ENCODE results near the gene CNTD1. TPM values are rescaled to one million over a fixed set of nuclear protein-coding genes. Genes with fewer than 3 reads are reported as not detected.

CNTD1 gene
- total and polyA plus RNA-seq, 4 donors = 0.61 to 1.6 (median 0.78) TPM

- no peak overlapping the region for H3K27ac ChIP-seq (ENCODE audit: low read depth in 1 of 2, low read length in 1 of 2)
- no peak for DNase-seq
- 8 to 9% methylated on average over 35 to 39 of the region's 39 CpGs for WGBS, 2 donors
- no peak overlapping the region for H3K9ac ChIP-seq (ENCODE audit: insufficient read depth in 1 of 2, low read length in 2 of 2)
- ATAC-seq (ENCODE audit: insufficient read depth, low FRiP score) = no peak
- peaks cover 0 to 54% (median 46%) of the 10 kb centered on the region in 3 donors for H3K27me3 ChIP-seq (ENCODE audit: control insufficient read depth in 3 of 3, insufficient read depth in 3 of 3, low read length in 2 of 3)
- TF ChIP-seq CTCF (IDR thresholded peaks at IDR 0.05; ENCODE audit: control extremely low read depth, extremely low read depth) = no peak
- H3K4me3 ChIP-seq = no peak overlapping the region
- H3K9me3 ChIP-seq (ENCODE audit: control insufficient read depth in 4 of 4, insufficient read depth in 3 of 4, low read length in 3 of 4) = peaks cover 0 to 2% (median 0%) of the 10 kb centered on the region in 4 donors
- H3K36me3 ChIP-seq (ENCODE audit: control insufficient read depth in 4 of 4, insufficient read depth in 4 of 4, low read length in 4 of 4) = peaks cover 3 to 21% (median 11%) of the 10 kb centered on the region in 4 donors
- peaks cover 0 to 36% (median 10%) of the 10 kb centered on the region in 5 donors for H3K4me1 ChIP-seq (ENCODE audit: control insufficient read depth in 5 of 5, insufficient read depth in 5 of 5, low read length in 5 of 5)
Observed at GRCh38 chr17:42780851-42781638, 17.6 kb upstream of the CNTD1 start.

DNA sequence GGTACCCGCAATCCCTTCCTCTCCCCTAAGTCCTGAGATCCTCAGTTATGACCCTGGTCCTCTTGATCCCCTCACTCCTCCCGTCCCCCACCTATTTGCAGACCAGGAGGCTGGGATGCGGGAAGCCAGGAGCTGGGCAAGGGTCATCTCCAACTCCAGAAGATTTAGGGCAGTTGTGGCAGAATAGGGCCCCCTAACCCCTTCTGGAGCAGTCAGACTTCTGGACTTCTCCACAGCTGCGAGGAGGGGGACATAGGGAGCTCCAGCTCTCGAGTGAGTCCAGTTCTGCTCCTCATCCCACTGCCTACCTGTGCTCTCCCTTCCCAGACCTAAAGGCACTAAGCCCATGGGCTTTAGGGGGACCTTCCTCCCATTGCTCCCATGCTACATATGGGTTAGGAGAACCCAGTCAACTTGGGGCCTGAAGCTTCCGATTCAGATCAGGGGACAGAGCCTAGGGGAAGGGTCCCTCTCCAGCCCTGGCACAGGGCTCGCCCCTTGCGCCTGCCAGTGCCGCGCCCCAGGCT, 17.0 kb upstream of the CNTD1 start:
- Histone ChIP-seq H3K9ac (ENCODE audit: insufficient read depth in 1 of 2, low read length in 2 of 2) (no peak overlapping the region), H3K36me3 (ENCODE audit: control insufficient read depth in 4 of 4, insufficient read depth in 4 of 4, low read length in 4 of 4) (peaks cover 3 to 21% (median 10%) of the 10 kb centered on the region in 4 donors), H3K27ac (ENCODE audit: low read depth in 1 of 2, low read length in 1 of 2) (no peak overlapping the region), H3K4me1 (ENCODE audit: control insufficient read depth in 5 of 5, insufficient read depth in 5 of 5, low read length in 5 of 5) (peaks cover 0 to 36% (median 10%) of the 10 kb centered on the region in 5 donors), H3K27me3 (ENCODE audit: control insufficient read depth in 3 of 3, insufficient read depth in 3 of 3, low read length in 2 of 3) (peaks cover 0 to 61% (median 48%) of the 10 kb centered on the region in 3 donors), H3K4me3 (no peak overlapping the region), H3K9me3 (ENCODE audit: control insufficient read depth in 4 of 4, insufficient read depth in 3 of 4, low read length in 3 of 4) (peaks cover 0 to 2% (median 0%) of the 10 kb centered on the region in 4 donors)
- no peak for TF ChIP-seq CTCF (IDR thresholded peaks at IDR 0.05; ENCODE audit: control extremely low read depth, extremely low read depth)
- WGBS, 2 donors = 43 to 52% methylated on average over 10 of the region's 10 CpGs
- DNase-seq (no peak), ATAC-seq (ENCODE audit: insufficient read depth, low FRiP score) (no peak)

- no peak for DNase-seq
- TF ChIP-seq CTCF (IDR thresholded peaks at IDR 0.05; ENCODE audit: control extremely low read depth, extremely low read depth) = no peak
- Histone ChIP-seq H3K36me3 (ENCODE audit: control insufficient read depth in 4 of 4, insufficient read depth in 4 of 4, low read length in 4 of 4) (peaks cover 3 to 21% (median 10%) of the 10 kb centered on the region in 4 donors), H3K4me3 (no peak overlapping the region), H3K27ac (ENCODE audit: low read depth in 1 of 2, low read length in 1 of 2) (no peak overlapping the region), H3K9me3 (ENCODE audit: control insufficient read depth in 4 of 4, insufficient read depth in 3 of 4, low read length in 3 of 4) (peaks cover 0 to 2% (median 0%) of the 10 kb centered on the region in 4 donors), H3K4me1 (ENCODE audit: control insufficient read depth in 5 of 5, insufficient read depth in 5 of 5, low read length in 5 of 5) (peaks cover 0 to 36% (median 10%) of the 10 kb centered on the region in 5 donors), H3K9ac (ENCODE audit: insufficient read depth in 1 of 2, low read length in 2 of 2) (no peak overlapping the region), H3K27me3 (ENCODE audit: control insufficient read depth in 3 of 3, insufficient read depth in 3 of 3, low read length in 2 of 3) (peaks cover 0 to 68% (median 53%) of the 10 kb centered on the region in 3 donors)
- 29 to 45% methylated on average over 28 to 29 of the region's 29 CpGs for WGBS, 2 donors
- no peak for ATAC-seq (ENCODE audit: insufficient read depth, low FRiP score)
Observed at GRCh38 chr17:42782166-42783061, 16.2 kb upstream of the CNTD1 start.
